HUES64 (cell line): ENCODE results near the gene SLC12A6.
"Not testable (repeated sequence)": the region's sequence is repeated elsewhere in the genome, so short reads cannot be mapped to it uniquely, and the experiment has no call there.

ENCODE experiments used
- H3K27ac ChIP-seq: 2 replicates; pipeline ENCODE4 v1.7.0; 2013; ENCODE audit warnings: low read depth, low read length, inconsistent platforms
- H3K27me3 ChIP-seq: 2 replicates; pipeline ENCODE4 v1.6.1; 2013; ENCODE audit warnings: mild to moderate bottlenecking, low read length; ENCODE audit not compliant: insufficient read depth
- H3K36me3 ChIP-seq: 2 replicates; pipeline ENCODE4 v1.6.1; 2013; ENCODE audit warnings: mild to moderate bottlenecking, low read length; ENCODE audit not compliant: insufficient read depth
- H3K4me1 ChIP-seq: 2 replicates; pipeline ENCODE4 v1.6.1; 2013; ENCODE audit warnings: mild to moderate bottlenecking, low read length, moderate library complexity; ENCODE audit not compliant: insufficient read depth
- H3K4me3 ChIP-seq: 2 replicates; pipeline ENCODE4 v1.5.1; 2013; ENCODE audit warnings: mild to moderate bottlenecking, low read length, moderate library complexity
- H3K9ac ChIP-seq: 2 replicates; pipeline ENCODE4 v1.6.1; 2013; ENCODE audit warnings: mild to moderate bottlenecking, low read depth, low read length
- H3K9me3 ChIP-seq: 2 replicates; pipeline ENCODE4 v1.6.1; 2013; ENCODE audit warnings: low read depth, low read length; ENCODE audit not compliant: insufficient read depth
- WGBS: fragments of 150-250, 120-280 bp; methylation state at CpG from one replicate; pipeline ENCODE4 v1.1.7; 2013; ENCODE audit warnings: missing lambda C conversion rate; 5-methylcytosine and 5-hydroxymethylcytosine counted together

The SLC12A6 gene

DNA sequence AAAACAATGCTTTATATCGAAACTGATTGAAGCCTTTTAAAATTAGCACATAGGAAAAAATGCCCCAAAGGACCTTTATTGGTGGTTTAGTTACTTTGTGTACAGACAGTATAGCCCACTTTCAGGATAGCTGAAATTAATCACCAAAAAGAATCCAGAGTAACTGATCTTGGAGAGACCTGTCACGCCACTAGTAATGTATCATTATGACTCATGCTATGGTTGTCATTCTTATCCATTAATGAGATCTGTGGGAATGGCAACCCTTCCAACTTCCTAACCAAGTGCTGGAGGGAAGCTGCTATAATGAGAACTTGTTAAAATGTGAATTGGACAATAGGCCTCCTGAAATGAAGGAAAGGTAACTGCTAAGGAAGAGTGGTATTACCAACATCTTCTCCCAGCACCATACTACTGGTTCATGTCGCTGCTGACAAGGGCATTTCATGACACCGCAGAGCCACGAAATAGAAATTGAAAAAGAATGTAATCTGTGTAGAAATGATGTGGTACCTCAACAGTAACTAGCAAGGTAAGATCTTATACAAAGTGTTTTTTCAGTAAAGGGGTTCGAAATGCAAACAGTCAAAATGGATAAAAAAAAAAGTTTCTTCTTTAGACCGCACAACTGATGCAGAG, 119.9 kb downstream of the SLC12A6 start:
- H3K27me3 ChIP-seq: no peaks in the 10 kb centered on the region
- no peaks in the 10 kb centered on the region for H3K9me3 ChIP-seq
- WGBS: 95% methylated on average over 6 of the region's 7 CpGs
- H3K4me1 ChIP-seq: peaks cover 20% of the 10 kb centered on the region
- no peaks in the 10 kb centered on the region for H3K36me3 ChIP-seq
- no peak overlapping the region for H3K27ac ChIP-seq
- no peak overlapping the region for H3K4me3 ChIP-seq
- H3K9ac ChIP-seq: no peak overlapping the region

DNA sequence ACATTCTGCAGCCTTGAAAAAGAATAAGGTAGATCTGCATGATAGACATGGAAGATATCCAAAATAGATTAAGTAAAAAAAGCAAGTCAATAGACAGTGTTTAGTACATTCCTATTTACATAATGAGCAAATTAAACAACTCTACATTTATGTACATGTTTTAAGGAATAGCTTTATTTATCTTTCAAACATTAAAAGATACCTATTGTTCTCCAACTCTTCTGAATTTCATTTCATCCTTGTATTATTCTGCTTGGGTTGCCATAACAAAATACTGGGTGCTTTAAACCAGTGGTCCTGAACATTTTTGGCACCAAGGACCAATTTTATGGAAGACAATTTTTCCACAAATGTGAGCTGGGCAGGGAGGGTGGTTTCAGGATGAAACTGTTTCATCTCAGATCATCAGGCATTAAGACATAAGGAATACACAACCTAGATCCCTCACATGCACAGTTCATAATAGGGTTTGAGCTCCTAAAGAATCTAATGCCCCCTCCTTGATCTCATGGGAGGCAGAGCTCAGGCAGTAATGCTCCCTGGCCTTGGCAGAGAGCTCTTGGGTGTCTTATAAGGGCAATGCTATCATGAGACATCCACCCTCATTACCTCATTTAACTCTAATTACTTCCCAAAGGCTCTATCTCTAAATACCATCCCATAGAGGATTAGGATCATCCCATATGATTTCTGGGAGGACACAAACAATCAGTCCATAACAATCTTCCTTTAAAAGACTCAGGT, 120.9 kb downstream of the SLC12A6 start:
- no peak overlapping the region for H3K4me3 ChIP-seq
- H3K36me3 ChIP-seq: no peaks in the 10 kb centered on the region
- peaks cover 27% of the 10 kb centered on the region for H3K4me1 ChIP-seq
- H3K27ac ChIP-seq: no peak overlapping the region
- H3K9me3 ChIP-seq: no peaks in the 10 kb centered on the region
- no peaks in the 10 kb centered on the region for H3K27me3 ChIP-seq
- H3K9ac ChIP-seq: no peak overlapping the region

DNA sequence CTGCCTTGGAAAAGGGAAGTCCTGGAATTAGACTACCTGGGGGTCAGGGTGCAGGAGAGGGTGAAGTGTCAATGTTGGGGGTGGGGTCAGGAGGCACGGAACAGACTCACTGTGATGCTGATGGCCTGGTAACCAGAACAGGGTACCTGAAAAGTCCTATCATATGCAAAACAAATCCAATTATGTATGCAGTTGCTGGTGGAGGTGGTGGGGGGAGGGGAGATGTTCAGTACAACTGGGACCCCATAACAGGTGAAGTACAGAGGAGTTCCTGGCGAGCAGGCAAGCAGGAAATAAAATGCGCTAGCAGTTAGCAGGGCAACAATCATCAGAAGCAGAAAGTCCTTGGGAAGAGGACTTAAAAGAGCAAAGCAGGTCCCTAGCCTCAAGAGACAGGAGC, 123.4 kb downstream of the SLC12A6 start:
- no peaks in the 10 kb centered on the region for H3K9me3 ChIP-seq
- 21% methylated on average over 3 of the region's 3 CpGs for WGBS
- H3K9ac ChIP-seq: peak overlapping the region; percentile 21
- H3K36me3 ChIP-seq: no peaks in the 10 kb centered on the region
- no peaks in the 10 kb centered on the region for H3K27me3 ChIP-seq
- H3K4me1 ChIP-seq: peaks cover 27% of the 10 kb centered on the region
- peak overlapping the region; percentile 87; the same call in 1 of the 2 replicates for H3K27ac ChIP-seq
- H3K4me3 ChIP-seq: peak overlapping the region; percentile 12

DNA sequence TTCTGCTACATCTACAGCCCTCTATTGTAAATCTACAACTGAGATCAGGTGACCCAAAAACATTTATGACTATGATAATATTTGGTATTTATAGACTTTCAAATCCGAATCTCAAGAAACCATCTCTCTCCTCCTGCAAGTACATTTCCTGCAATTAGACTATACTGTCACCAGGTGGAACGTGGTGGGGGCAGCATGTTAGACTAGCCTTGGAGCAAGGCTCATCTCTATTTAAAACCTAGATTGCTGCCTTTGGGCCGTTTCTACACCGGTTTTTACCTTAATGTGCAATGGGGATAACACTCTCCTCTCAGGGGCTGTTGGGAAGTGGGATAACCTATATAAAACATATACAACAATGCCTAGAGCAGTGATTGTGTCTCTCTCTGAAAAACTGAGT, 123.9 kb downstream of the SLC12A6 start:
- peaks cover 29% of the 10 kb centered on the region for H3K4me1 ChIP-seq
- peak overlapping the region; percentile 87; the same call in 1 of the 2 replicates for H3K27ac ChIP-seq
- no peaks in the 10 kb centered on the region for H3K36me3 ChIP-seq
- H3K4me3 ChIP-seq: no peak overlapping the region; the same call in 1 of the 2 replicates
- no peaks in the 10 kb centered on the region for H3K9me3 ChIP-seq
- 73% methylated on average over 2 of the region's 4 CpGs for WGBS
- H3K9ac ChIP-seq: no peak overlapping the region
- no peaks in the 10 kb centered on the region for H3K27me3 ChIP-seq

GRCh38 chr15:34209421-34210282, 127.9 kb downstream of the SLC12A6 start, which contains the start of gene KATNBL1:
Gene KATNBL1 (minus strand): TSS chr15:34210096. CDS start chr15:34163676, 46,420 bp downstream.
- Histone ChIP-seq H3K36me3 (no peaks in the 10 kb centered on the region), H3K9me3 (no peaks in the 10 kb centered on the region), H3K27me3 (no peaks in the 10 kb centered on the region), H3K4me3 (peak within 1 kb of the TSS; percentile 94), H3K27ac (peak within 1 kb of the TSS; percentile 95), H3K9ac (peak within 1 kb of the TSS; percentile 95), H3K4me1 (peaks cover 30% of the 10 kb centered on the region)
- WGBS: under 1% methylated on average over 81 of the region's 81 CpGs

DNA sequence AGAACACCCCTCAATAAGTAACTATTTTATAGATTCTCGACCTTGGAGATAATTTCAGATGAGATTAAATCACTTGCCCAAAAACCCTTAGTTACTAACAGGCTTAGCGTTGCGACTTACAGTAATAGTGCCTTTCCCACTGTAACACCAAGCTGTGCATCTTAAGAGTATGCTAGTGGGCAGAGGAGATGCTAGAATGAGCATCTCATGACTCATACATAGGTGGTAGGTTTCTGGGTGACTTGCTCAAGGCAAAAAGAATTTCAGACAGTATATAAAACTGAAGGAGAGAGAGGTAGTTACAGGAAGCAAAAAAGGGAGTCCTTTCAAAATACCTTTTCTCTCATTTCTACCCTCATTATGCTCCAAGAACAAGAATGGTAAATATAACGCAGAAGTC, 131.6 kb downstream of the SLC12A6 start:
- Histone ChIP-seq H3K4me1 (peaks cover 8% of the 10 kb centered on the region; the same call in 1 of the 2 replicates), H3K4me3 (no peak overlapping the region), H3K27ac (no peak overlapping the region), H3K9me3 (no peaks in the 10 kb centered on the region), H3K9ac (no peak overlapping the region), H3K27me3 (no peaks in the 10 kb centered on the region), H3K36me3 (peaks cover 5% of the 10 kb centered on the region; the same call in 1 of the 2 replicates)
- 95% methylated on average over 4 of the region's 4 CpGs for whole genome bisulfite sequencing

GRCh38 chr15:34203936-34204335, 133.6 kb downstream of the SLC12A6 start:
- 80% methylated on average over 1 of the region's 1 CpG for WGBS
- no peak overlapping the region for H3K9ac ChIP-seq
- no peak overlapping the region for H3K27ac ChIP-seq
- H3K4me3 ChIP-seq: no peak overlapping the region
- H3K4me1 ChIP-seq: peaks cover 8% of the 10 kb centered on the region; the same call in 1 of the 2 replicates
- no peaks in the 10 kb centered on the region for H3K27me3 ChIP-seq
- H3K9me3 ChIP-seq: no peaks in the 10 kb centered on the region
- peaks cover 12% of the 10 kb centered on the region; the same call in 1 of the 2 replicates for H3K36me3 ChIP-seq

GRCh38 chr15:34203305-34203704, 134.3 kb downstream of the SLC12A6 start:
- Histone ChIP-seq H3K9me3 (no peaks in the 10 kb centered on the region), H3K27me3 (no peaks in the 10 kb centered on the region), H3K27ac (no peak overlapping the region), H3K4me3 (no peak overlapping the region), H3K9ac (no peak overlapping the region), H3K36me3 (peaks cover 12% of the 10 kb centered on the region; the same call in 1 of the 2 replicates), H3K4me1 (peaks cover 2% of the 10 kb centered on the region; the same call in 1 of the 2 replicates)
- WGBS: 95% methylated on average over 1 of the region's 1 CpG

DNA sequence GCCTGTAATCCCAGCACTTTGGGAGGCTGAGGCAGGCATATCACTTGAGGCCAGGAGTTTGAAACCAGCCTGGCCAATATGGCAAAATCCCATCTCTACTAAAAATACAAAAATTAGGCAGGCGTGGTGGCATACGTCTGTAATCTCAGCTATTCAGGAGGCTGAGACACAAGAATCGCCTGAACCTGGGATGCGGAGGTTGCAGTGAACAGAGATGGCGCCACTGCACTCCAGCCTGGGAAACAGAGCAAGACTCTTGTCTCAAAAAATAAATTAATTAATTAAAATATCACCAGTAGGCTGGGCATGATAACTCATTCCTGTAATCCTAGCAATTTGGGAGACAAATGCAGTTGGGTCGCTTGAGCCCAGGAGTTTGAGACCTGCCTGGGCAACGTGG, 144.3 kb downstream of the SLC12A6 start:
- not testable (repeated sequence) for H3K4me1 ChIP-seq, H3K36me3 ChIP-seq, H3K9ac ChIP-seq, H3K27me3 ChIP-seq, H3K9me3 ChIP-seq, H3K4me3 ChIP-seq, H3K27ac ChIP-seq
- 80% methylated on average over 7 of the region's 7 CpGs for WGBS

DNA sequence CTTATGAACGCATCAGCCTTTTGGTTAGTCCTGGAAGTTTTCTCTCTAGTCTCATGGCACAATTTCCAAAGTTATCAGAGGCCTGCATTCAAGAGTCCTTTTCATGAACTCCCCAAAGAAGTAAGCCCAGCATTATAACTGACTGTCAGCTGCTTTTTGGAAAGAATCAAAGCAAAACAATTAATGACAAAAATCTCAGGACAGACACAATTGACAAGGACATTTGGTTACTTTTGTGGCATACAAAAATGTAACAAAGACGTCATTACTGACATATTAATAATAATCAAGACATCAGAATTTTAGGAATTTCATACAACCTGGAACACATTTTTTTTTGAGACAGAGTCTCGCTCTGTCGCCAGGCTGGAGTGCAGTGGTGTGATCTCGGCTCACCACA, 148.9 kb downstream of the SLC12A6 start:
- Histone ChIP-seq H3K4me3 (no peak overlapping the region), H3K4me1 (no peaks in the 10 kb centered on the region), H3K9ac (no peak overlapping the region), H3K27me3 (no peaks in the 10 kb centered on the region), H3K9me3 (no peaks in the 10 kb centered on the region; the same call in 1 of the 2 replicates), H3K36me3 (peaks cover 3% of the 10 kb centered on the region; the same call in 1 of the 2 replicates), H3K27ac (no peak overlapping the region)
- WGBS: 95% methylated on average over 5 of the region's 5 CpGs

DNA sequence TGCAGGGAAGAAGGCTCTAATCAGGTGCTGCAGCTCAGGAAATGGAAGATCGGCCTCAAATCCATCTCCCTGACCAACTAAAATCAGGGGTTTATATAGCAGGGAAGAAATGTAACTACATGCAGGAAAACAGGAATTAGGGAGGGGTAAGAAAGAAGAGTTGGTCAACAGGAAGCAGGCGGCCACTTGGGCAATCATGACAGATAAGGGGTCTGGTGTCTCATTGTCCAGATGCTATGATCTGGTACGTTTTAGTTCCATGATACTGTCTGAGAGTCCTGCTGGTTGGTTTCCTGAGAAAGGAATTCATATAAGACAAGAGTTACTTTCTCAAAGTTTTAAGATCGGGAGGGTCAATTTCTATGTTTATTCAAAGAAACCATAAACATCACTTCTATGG, 151.9 kb downstream of the SLC12A6 start:
- H3K4me3 ChIP-seq: no peak overlapping the region
- H3K9me3 ChIP-seq: no peaks in the 10 kb centered on the region; the same call in 1 of the 2 replicates
- no peak overlapping the region for H3K9ac ChIP-seq
- H3K27ac ChIP-seq: no peak overlapping the region
- no peaks in the 10 kb centered on the region for H3K27me3 ChIP-seq
- peaks cover 3% of the 10 kb centered on the region; the same call in 1 of the 2 replicates for H3K36me3 ChIP-seq
- WGBS: 95% methylated on average over 4 of the region's 4 CpGs
- peaks cover 6% of the 10 kb centered on the region for H3K4me1 ChIP-seq
